HAP-1 (cell line): Measurements from ENCODE around the gene ZNF799.
A peak's percentile ranks its signal among the peaks of the same experiment; 100 is the strongest.
"Not testable (repeated sequence)": the region's sequence is repeated elsewhere in the genome, so short reads cannot be mapped to it uniquely, and the experiment has no call there.

Experiments
- DNase-seq, 2 experiments: peaks; one replicate each; pipeline ENCODE4 v3.0.0-alpha.2; 2016 to 2020; ENCODE audit warnings: low spot score in 2 of 2
- H3K27me3 ChIP-seq: fragments of 250-450 bp; sonication (Bioruptor Pico); 2 replicates; pipeline ENCODE4 v1.5.1; 2020; ENCODE audit warnings: low read depth, mild to moderate bottlenecking, moderate library complexity
- H3K36me3 ChIP-seq: fragments of 250-450 bp; sonication (Bioruptor Pico); replicated peaks from 2 replicates; pipeline ENCODE4 v1.5.1; 2020; ENCODE audit warnings: mild to moderate bottlenecking
- H3K4me1 ChIP-seq: fragments of 250-450 bp; sonication (Bioruptor Pico); 2 replicates; pipeline ENCODE4 v1.5.1; 2020; ENCODE audit warnings: mild to moderate bottlenecking
- H3K4me3 ChIP-seq: fragments of 250-450 bp; sonication (Bioruptor Pico); 2 replicates; pipeline ENCODE4 v1.5.1; 2020; ENCODE audit warnings: mild to moderate bottlenecking, moderate library complexity
- H3K9me3 ChIP-seq: fragments of 250-450 bp; sonication (Bioruptor Pico); 2 replicates; pipeline ENCODE4 v1.5.1; 2020; ENCODE audit warnings: mild to moderate bottlenecking, moderate library complexity
- in situ Hi-C: fragments of 300-500 bp; cut with MboI; formaldehyde crosslinking; loops from 3 replicates; pipeline ENCODE4 v1.14.3; 2020; ENCODE audit warnings: low sequenced_read_pairs, inconsistent platforms, mixed read lengths

ZNF799 gene

DNA sequence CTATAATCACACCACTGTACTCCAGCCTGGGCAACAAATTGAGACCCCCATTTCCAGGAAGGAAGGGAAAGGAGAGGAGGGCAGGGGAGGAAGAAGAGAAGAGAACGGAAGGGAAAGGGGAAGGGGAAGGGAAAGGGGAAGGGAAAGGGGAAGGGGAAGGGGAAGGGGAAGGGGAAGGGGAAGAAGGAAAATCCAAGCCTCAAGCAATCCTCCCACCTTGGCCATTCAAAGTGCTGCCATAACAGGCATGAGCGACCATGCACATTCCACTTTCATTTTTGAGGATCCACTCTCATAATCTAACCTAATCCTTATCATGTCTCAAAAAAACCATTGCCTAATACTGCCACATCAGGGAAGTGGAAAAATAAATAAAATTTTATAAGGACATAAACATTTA lies 14.7 kb downstream of the ZNF799 start:
- H3K4me3 ChIP-seq, DNase-seq, H3K27me3 ChIP-seq, H3K4me1 ChIP-seq, H3K9me3 ChIP-seq, in situ Hi-C loops, H3K36me3 ChIP-seq: not testable (repeated sequence)

DNA sequence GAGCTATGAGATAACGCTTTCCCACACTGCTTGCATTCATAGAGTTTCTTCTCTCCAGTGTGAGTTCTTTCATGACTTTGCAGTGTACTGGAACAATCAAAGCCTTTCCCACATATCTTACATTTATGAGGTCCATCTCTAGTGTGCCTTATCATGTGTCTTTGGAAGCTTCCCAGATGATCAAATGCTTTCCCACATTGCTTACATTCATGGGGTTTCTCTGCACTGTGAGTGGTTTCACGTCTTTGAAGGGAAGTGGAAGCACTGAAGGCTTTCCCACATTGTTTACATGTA lies 20.7 kb downstream of the ZNF799 start:
- peaks cover 16% of the 10 kb centered on the region for H3K9me3 ChIP-seq
- no peak overlapping the region for H3K4me3 ChIP-seq
- no peaks in the 10 kb centered on the region for H3K27me3 ChIP-seq
- in situ Hi-C loops = no loop called here
- no peaks in the 10 kb centered on the region for H3K4me1 ChIP-seq
- H3K36me3 ChIP-seq = no peaks in the 10 kb centered on the region
- no peak for DNase-seq

DNA sequence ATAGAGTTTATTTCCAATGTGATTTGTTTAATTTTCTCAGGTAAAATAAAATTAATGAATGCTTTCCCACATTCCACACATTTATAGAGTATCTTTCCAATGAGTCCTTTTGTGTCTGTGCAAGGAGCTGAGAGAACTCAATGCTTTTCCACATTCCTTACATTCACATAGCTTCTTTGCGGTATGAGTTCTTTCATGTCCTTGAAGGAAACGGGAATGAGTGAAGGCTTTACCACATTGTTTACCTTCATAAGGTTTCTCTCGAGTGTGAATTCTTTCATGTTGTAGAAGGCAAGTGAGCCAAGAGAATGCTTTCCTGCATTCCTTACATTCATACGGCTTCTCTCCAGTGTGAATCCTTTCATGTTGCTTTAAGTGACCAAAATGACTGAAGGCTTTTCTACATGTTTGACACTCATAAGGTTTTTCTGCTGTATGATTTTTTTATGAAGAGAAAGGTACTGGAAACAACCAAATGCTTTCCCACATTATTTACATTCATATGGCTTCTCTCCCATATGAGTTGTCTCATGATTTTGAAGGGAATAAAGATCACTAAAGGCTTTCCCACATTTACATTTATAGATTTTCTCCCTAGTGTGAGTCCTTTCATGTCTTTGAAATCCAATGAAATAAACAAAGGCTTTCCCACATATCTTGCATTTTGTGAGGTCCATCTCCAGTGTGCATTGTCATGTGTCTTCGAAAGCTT lies 21.2 kb downstream of the ZNF799 start:
- Histone ChIP-seq H3K9me3 (peaks cover 16% of the 10 kb centered on the region), H3K4me3 (no peak overlapping the region), H3K4me1 (no peaks in the 10 kb centered on the region), H3K36me3 (no peaks in the 10 kb centered on the region), H3K27me3 (no peaks in the 10 kb centered on the region)
- DNase-seq = no peak
- in situ Hi-C loops = no loop called here

DNA sequence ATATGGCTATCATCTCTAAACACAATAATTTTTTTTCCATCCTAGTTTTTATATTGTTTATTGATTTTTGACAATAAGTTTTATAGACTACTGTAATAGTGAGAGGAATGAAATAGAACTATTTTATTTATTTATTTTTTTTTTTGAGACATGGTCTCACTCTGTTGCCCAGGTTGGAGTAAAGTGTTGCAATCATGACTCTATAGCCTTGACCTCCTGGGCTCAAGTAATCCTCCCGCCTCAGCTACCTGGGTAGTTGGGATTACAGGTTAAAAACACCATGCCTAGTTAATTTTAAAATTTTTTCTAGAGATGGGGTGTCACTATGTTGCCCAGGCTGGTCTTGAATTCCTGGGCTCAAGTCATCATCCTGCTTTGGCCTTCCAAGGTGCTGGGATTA lies 27.0 kb downstream of the ZNF799 start:
- no peaks in the 10 kb centered on the region for H3K27me3 ChIP-seq
- DNase-seq = no peak
- in situ Hi-C loops = no loop called here
- H3K9me3 ChIP-seq = peaks cover 9% of the 10 kb centered on the region
- no peaks in the 10 kb centered on the region for H3K36me3 ChIP-seq
- no peaks in the 10 kb centered on the region for H3K4me1 ChIP-seq
- H3K4me3 ChIP-seq = no peak overlapping the region

- Histone ChIP-seq H3K36me3 (0 out of 2 replicates have a peak, but pooled peaks cover 3% of the 10 kb centered on the region), H3K4me1 (no peaks in the 10 kb centered on the region; the same call in 1 of the 2 replicates), H3K4me3 (peak within 1 kb of the TSS; percentile 75), H3K9me3 (no peaks in the 10 kb centered on the region; the same call in 1 of the 2 replicates), H3K27me3 (no peaks in the 10 kb centered on the region)
- in situ Hi-C loops = no loop called here
- DNase-seq = peak; percentile 95 to 98
Measured at GRCh38 chr19:12365236-12366162, 35.6 kb downstream of the ZNF799 start, which contains the start of gene ZNF442. TSS of gene ZNF442 (minus strand) at chr19:12365683. CDS start at chr19:12363631, 2,052 bp downstream.

- in situ Hi-C loops = no loop called here
- H3K4me1 ChIP-seq = no peaks in the 10 kb centered on the region; the same call in 1 of the 2 replicates
- no peaks in the 10 kb centered on the region; the same call in 1 of the 2 replicates for H3K9me3 ChIP-seq
- DNase-seq = peak; percentile 3 to 34
- 0 out of 2 replicates have a peak, but pooled peaks cover 3% of the 10 kb centered on the region for H3K36me3 ChIP-seq
- H3K4me3 ChIP-seq = peak overlapping the region; percentile 75
- no peaks in the 10 kb centered on the region for H3K27me3 ChIP-seq
Measured at GRCh38 chr19:12364391-12365235, 36.5 kb downstream of the ZNF799 start.

DNA sequence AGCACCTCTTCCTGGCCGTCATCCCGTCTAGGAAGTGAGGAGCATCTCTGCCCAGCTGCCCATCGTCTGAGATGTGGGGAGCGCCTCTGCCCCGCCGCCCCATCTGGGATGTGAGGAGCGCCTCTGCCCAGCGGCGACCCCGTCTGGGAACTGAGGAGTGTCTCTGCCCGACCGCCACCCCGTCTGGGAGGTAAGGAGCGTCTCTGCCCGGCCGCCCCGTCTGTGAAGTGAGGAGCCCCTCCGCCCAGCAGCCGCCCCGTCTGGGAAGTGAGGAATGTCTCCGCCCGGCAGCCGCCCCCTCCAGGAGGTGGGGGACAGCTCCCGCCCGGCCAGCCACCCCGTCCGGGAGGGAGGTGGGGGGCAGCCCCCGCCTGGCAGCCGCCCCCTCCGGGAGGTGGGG lies 38.8 kb downstream of the ZNF799 start:
- DNase-seq, H3K9me3 ChIP-seq, in situ Hi-C loops, H3K4me3 ChIP-seq, H3K27me3 ChIP-seq, H3K4me1 ChIP-seq, H3K36me3 ChIP-seq: not testable (repeated sequence)

- Histone ChIP-seq H3K36me3 (peaks cover 9% of the 10 kb centered on the region), H3K4me3 (no peak overlapping the region), H3K27me3 (no peaks in the 10 kb centered on the region), H3K4me1 (no peaks in the 10 kb centered on the region), H3K9me3 (peaks cover 22% of the 10 kb centered on the region)
- DNase-seq = no peak
- in situ Hi-C loops = no loop called here
Measured at GRCh38 chr19:12353375-12353774, 47.7 kb downstream of the ZNF799 start.

GRCh38 chr19:12350890-12351197 lies 50.2 kb downstream of the ZNF799 start:
- Histone ChIP-seq H3K36me3 (peaks cover 9% of the 10 kb centered on the region), H3K27me3 (no peaks in the 10 kb centered on the region), H3K4me1 (no peaks in the 10 kb centered on the region), H3K4me3 (no peak overlapping the region), H3K9me3 (peaks cover 20% of the 10 kb centered on the region)
- no peak for DNase-seq
- in situ Hi-C loops = no loop called here

GRCh38 chr19:12350185-12350889 lies 50.7 kb downstream of the ZNF799 start:
- in situ Hi-C loops = no loop called here
- DNase-seq = no peak
- H3K4me3 ChIP-seq = no peak overlapping the region
- peaks cover 9% of the 10 kb centered on the region for H3K36me3 ChIP-seq
- peaks cover 22% of the 10 kb centered on the region for H3K9me3 ChIP-seq
- no peaks in the 10 kb centered on the region for H3K27me3 ChIP-seq
- H3K4me1 ChIP-seq = no peaks in the 10 kb centered on the region

DNA sequence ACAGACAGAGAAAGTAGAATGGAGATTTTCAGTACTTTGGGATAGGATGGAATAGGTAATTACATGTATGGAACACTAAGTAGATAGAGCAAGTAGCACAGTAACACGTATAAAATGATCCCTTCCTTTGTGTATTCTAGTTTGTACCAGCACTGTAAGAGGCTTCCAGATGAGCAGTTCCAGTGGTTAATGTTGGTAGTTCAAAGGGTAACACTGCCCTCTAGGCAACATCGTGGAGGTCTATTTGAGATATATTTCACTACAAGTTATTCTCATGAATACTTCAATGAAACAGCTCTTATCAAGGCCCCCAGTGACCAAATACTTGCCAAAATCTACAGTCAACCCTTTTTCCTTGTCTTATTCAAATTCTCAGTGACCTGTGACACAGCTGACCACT lies 54.2 kb downstream of the ZNF799 start:
- Histone ChIP-seq H3K9me3 (peaks cover 21% of the 10 kb centered on the region), H3K4me1 (no peaks in the 10 kb centered on the region), H3K4me3 (no peak overlapping the region), H3K27me3 (no peaks in the 10 kb centered on the region), H3K36me3 (peaks cover 9% of the 10 kb centered on the region)
- in situ Hi-C loops = no loop called here
- DNase-seq = no peak

DNA sequence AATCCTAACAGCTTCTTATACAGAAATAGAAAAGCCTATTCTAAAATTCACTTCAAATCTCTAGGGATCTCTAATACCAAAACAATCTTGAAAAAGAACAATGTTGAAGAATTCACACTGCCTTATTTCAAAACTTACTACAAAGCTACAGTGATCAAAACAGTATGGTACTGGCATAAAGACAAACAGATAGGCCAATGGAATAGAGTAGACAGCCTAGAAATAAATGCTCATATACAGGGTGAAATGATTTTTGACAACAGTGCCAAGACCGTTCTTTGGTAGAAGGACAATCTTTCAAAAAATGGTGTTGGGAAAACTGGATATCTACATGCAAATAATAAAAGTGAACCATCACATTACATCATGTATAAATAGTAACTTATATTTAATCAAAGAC lies 55.9 kb downstream of the ZNF799 start:
- Histone ChIP-seq H3K4me1 (no peaks in the 10 kb centered on the region), H3K36me3 (no peaks in the 10 kb centered on the region), H3K27me3 (no peaks in the 10 kb centered on the region), H3K4me3 (no peak overlapping the region), H3K9me3 (peaks cover 14% of the 10 kb centered on the region)
- in situ Hi-C loops = no loop called here
- no peak for DNase-seq
